Kidney epithelial cell (primary cell): ENCODE measurements around the gene CLNK. TPM values are rescaled to one million over a fixed set of nuclear protein-coding genes. Genes with fewer than 3 reads are reported as not detected.
A peak's percentile ranks its signal among the peaks of the same experiment; 100 is the strongest.

Source experiments
- DNase-seq: peaks from one replicate; pipeline ENCODE4 v3.0.0-alpha.2; 2010; ENCODE audit warnings: low read depth
- H3K27me3 ChIP-seq: 2 replicates; pipeline ENCODE4 v1.6.0; 2011; ENCODE audit warnings: low read length; ENCODE audit not compliant: control insufficient read depth, insufficient read depth
- H3K36me3 ChIP-seq: 2 replicates; pipeline ENCODE4 v1.5.1; 2011; ENCODE audit warnings: low read length; ENCODE audit not compliant: control insufficient read depth, insufficient read depth
- H3K4me3 ChIP-seq: 2 replicates; pipeline ENCODE4 v1.5.1; 2011; ENCODE audit warnings: low read depth, mild to moderate bottlenecking, control low read depth, low read length
- total RNA-seq: library from RNA; depleted of rRNA; stranded (reverse); fragments of >200 nt; gene quantifications from 2 replicates; pipeline ENCODE4 v1.2.3, GENCODE V29; 2015
- TF ChIP-seq, protein P1 (sequence below): IDR thresholded peaks from 2 replicates; pipeline ENCODE4 v1.5.1; 2011; ENCODE audit warnings: mild to moderate bottlenecking, moderate library complexity, low read length, control low read depth, inconsistent platforms; ENCODE audit not compliant: insufficient read depth, poor library complexity, severe bottlenecking

The CLNK gene
- total RNA-seq, 1 donor from 2014 or later = not detected

DNA sequence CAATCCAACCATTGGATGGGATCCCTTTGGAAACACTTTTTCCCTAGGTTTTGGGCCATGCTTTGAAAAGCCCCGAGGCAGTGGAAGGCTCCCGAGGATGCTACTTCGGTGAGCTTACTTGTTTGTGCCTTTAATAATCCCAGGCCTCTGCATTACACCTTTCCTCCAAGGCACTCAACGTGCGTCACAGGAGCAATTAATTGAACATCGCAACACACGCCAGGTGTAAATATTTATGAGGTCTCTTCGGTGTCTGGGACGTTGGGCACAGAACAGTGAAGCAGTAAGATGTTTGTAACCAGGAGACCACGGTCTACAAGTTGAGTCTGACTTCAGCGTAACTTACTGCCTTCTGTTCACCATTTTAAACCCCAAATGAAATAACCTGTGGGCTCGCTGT lies 97.3 kb downstream of the CLNK start:
- TF ChIP-seq, protein P1, sequence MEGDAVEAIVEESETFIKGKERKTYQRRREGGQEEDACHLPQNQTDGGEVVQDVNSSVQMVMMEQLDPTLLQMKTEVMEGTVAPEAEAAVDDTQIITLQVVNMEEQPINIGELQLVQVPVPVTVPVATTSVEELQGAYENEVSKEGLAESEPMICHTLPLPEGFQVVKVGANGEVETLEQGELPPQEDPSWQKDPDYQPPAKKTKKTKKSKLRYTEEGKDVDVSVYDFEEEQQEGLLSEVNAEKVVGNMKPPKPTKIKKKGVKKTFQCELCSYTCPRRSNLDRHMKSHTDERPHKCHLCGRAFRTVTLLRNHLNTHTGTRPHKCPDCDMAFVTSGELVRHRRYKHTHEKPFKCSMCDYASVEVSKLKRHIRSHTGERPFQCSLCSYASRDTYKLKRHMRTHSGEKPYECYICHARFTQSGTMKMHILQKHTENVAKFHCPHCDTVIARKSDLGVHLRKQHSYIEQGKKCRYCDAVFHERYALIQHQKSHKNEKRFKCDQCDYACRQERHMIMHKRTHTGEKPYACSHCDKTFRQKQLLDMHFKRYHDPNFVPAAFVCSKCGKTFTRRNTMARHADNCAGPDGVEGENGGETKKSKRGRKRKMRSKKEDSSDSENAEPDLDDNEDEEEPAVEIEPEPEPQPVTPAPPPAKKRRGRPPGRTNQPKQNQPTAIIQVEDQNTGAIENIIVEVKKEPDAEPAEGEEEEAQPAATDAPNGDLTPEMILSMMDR = no peak
- no peaks in the 10 kb centered on the region for H3K27me3 ChIP-seq
- no peak for DNase-seq
- no peak overlapping the region for H3K4me3 ChIP-seq
- H3K36me3 ChIP-seq = no peaks in the 10 kb centered on the region

DNA sequence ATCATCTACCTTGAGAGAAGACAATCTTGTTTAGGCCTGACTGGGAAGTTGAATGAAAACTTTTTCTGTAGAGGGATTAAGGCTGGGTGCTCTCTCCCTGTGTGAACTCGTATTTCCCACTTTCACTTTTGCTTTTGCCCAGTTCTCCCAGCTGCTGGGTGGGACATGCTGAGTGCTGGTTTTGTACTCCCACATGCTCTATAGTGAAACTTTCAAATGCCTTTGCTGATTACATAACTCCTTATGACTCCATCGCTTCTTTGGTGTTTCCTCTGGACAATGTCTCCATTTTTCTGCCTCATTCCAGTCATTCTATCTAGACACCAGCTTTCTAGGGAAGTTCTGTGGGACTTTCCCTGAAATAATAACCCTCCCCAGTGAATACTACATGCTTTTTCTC lies 100.5 kb downstream of the CLNK start:
- DNase-seq = peak; percentile 77
- Histone ChIP-seq H3K4me3 (no peak overlapping the region), H3K27me3 (no peaks in the 10 kb centered on the region), H3K36me3 (no peaks in the 10 kb centered on the region)
- TF ChIP-seq, protein P1 = no peak

DNA sequence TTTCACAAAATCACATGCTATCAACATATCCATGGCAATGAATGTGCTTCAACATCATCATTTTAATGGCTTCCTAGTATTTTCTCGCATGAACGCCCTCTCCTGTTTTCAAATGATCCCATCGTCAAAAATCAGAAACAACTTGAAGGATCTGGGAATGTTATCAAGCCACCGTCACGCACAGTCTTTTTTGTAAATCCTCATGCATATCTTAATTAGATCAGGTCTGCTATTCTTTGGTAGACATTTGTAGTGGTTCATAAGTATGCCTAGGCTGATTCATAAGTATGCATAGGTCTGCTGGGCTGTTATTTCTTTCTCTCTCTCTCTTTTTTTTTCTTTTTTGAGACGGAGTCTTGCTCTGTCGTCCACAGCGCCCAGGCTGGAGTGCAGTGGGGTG lies 101.6 kb downstream of the CLNK start:
- Histone ChIP-seq H3K36me3 (no peaks in the 10 kb centered on the region), H3K4me3 (no peak overlapping the region), H3K27me3 (no peaks in the 10 kb centered on the region)
- TF ChIP-seq, protein P1 = no peak
- no peak for DNase-seq

DNA sequence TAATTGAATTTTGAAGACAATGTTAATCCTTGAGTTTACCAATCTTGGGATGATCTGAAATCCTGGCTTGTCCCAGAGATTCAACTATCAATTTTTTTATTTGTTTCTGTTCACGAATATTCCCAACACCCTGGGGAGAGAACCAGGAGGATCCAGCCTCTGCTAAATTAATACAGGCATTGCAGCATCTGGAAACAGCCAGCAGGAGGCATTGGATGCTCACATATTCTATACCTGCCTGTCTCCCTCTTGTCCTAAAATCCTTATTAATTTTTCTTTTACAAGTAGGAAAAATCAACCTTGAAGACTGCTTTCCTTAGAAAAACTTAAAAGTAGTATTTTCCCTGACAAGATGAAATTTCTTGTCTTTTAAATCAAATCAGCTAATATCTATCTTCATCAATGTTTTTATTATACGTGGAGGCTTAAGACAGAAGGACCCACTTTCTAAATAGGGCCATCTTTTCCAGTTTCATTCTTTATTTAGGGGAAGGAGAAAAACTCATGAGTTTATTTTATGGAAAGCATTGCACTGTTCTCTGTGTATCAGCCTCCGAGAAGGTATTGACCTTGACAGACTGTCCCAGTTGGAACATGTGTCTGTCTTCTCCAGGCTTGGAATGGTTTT lies 102.4 kb downstream of the CLNK start:
- DNase-seq = no peak
- TF ChIP-seq, protein P1 = peak; percentile 90
- Histone ChIP-seq H3K4me3 (no peak overlapping the region), H3K27me3 (no peaks in the 10 kb centered on the region), H3K36me3 (no peaks in the 10 kb centered on the region)

DNA sequence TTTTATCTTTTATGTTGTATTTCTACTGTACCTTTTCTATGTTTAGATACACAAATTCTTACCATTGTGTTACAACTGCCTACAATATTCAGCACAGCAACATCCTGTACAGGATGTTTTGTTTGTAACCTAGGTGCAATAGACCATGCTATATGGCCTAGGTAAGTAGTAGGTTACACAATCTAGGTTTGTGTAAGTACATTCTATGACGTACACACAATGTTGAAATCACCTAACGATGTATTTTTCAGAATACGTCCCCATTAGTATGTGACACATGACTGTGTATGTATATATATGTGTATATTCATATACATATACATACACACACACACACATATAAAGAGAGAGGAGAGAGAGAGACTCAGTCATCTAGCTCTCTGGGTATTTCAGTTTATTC lies 103.5 kb downstream of the CLNK start:
- peaks cover 2% of the 10 kb centered on the region for H3K27me3 ChIP-seq
- H3K4me3 ChIP-seq = no peak overlapping the region
- no peaks in the 10 kb centered on the region for H3K36me3 ChIP-seq
- TF ChIP-seq, protein P1 = no peak
- DNase-seq = no peak

DNA sequence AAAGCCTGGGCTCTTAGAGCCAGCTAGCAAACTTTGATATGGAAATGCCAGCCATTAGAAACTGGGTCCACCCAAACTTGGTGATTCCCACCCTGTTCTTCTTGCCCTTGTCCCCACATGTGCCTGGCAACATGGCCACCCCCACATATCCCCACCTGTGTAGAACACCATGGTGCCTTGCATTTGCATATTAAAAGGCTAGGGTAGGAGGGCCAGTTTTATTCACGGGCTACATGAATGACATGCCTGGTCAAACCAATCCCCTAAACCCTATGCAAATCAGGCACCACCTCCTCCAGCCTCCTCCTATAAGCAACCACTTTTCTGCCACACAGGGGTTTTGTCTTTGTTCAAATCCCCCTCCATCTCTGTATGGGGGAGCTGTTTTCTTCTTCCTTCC lies 104.9 kb downstream of the CLNK start:
- peaks cover 2% of the 10 kb centered on the region for H3K27me3 ChIP-seq
- H3K36me3 ChIP-seq = no peaks in the 10 kb centered on the region
- TF ChIP-seq, protein P1 = no peak
- no peak overlapping the region for H3K4me3 ChIP-seq
- DNase-seq = no peak
